DMS114 treated with DMSO at 0.1 percent for 48 hours (cell line): ENCODE data around the gene CHD1L.
A peak's percentile ranks its signal among the peaks of the same experiment; 100 is the strongest.
"Not testable (repeated sequence)": the region's sequence is repeated elsewhere in the genome, so short reads cannot be mapped to it uniquely, and the experiment has no call there.

ENCODE experiments used
- DNase-seq: peaks from one replicate; lab custom pipeline; 2025; ENCODE audit not compliant: unreplicated experiment; lab: John Stamatoyannopoulos, UW

The CHD1L gene

GRCh38 chr1:147264158-147264768 is 21.8 kb downstream of the CHD1L start:
- DNase-seq, result no peak

- no peak for DNase-seq
Measured at GRCh38 chr1:147266381-147266780, 23.9 kb downstream of the CHD1L start.

GRCh38 chr1:147267711-147268110 is 25.2 kb downstream of the CHD1L start:
- DNase-seq, result no peak

GRCh38 chr1:147270721-147271120 is 28.2 kb downstream of the CHD1L start:
- DNase-seq, result no peak

GRCh38 chr1:147272042-147272441 is 29.6 kb downstream of the CHD1L start:
- no peak for DNase-seq

GRCh38 chr1:147273409-147274336 is 31.2 kb downstream of the CHD1L start:
- peak; percentile 54 for DNase-seq

GRCh38 chr1:147281950-147282349 is 39.5 kb downstream of the CHD1L start:
- DNase-seq, result no peak

GRCh38 chr1:147283011-147283410 is 40.5 kb downstream of the CHD1L start:
- DNase-seq, result no peak

GRCh38 chr1:147287133-147287865 is 44.8 kb downstream of the CHD1L start:
- DNase-seq, result no peak

- DNase-seq, result no peak
Measured at GRCh38 chr1:147292012-147292411, 49.5 kb downstream of the CHD1L start.

GRCh38 chr1:147292631-147293251 is 50.3 kb downstream of the CHD1L start:
- DNase-seq, result no peak

GRCh38 chr1:147297438-147297837 is 55.0 kb downstream of the CHD1L start:
- no peak for DNase-seq

GRCh38 chr1:147305803-147306202 is 63.3 kb downstream of the CHD1L start:
- not testable (repeated sequence) for DNase-seq

GRCh38 chr1:147316968-147317367 is 74.5 kb downstream of the CHD1L start:
- no peak for DNase-seq

GRCh38 chr1:147326933-147327687 is 84.6 kb downstream of the CHD1L start:
- DNase-seq, result not testable (repeated sequence)

- no peak for DNase-seq
Measured at GRCh38 chr1:147334292-147334691, 91.8 kb downstream of the CHD1L start.

GRCh38 chr1:147336291-147336690 is 93.8 kb downstream of the CHD1L start:
- DNase-seq, result no peak

- no peak for DNase-seq
Measured at GRCh38 chr1:147337040-147337630, 94.7 kb downstream of the CHD1L start.

- DNase-seq, result no peak
Measured at GRCh38 chr1:147338571-147338970, 96.1 kb downstream of the CHD1L start.

- DNase-seq, result no peak
Measured at GRCh38 chr1:147341246-147341645, 98.8 kb downstream of the CHD1L start.
